Measurements from ENCODE around the gene TMEM98.
A peak's percentile ranks its signal among the peaks of the same experiment; 100 is the strongest.

The TMEM98 gene

GRCh38 chr17:32899236-32900013, 28.5 kb upstream of the TMEM98 start:
- no peak for DNase-seq (ENCODE audit: insufficient read length, low spot score)
- FAIRE-seq: no peak

GRCh38 chr17:32901743-32902142, 26.2 kb upstream of the TMEM98 start:
- DNase-seq (ENCODE audit: insufficient read length, low spot score): no peak
- TF ChIP-seq SPI1 (IDR thresholded peaks at IDR 0.05; ENCODE audit: low read depth, low read length) (no peak), POLR2A (IDR thresholded peaks at IDR 0.05; ENCODE audit: low read depth, low read length) (no peak), PAX5 (IDR thresholded peaks at IDR 0.05; ENCODE audit: insufficient read depth, low read length, severe bottlenecking) (no peak), POLR2AphosphoS5 (IDR thresholded peaks at IDR 0.05; ENCODE audit: low read depth, low read length) (no peak), POU2F2 (IDR thresholded peaks at IDR 0.05; ENCODE audit: low read depth, low read length) (no peak), TAF1 (IDR thresholded peaks at IDR 0.05; ENCODE audit: low read depth, low read length) (no peak)
- no peak for FAIRE-seq

More at GRCh38 chr17:32899236-32900013, 28.5 kb upstream of the TMEM98 start:
- TF ChIP-seq POLR2AphosphoS5 (IDR thresholded peaks at IDR 0.05; ENCODE audit: low read depth, low read length): no peak
- TF ChIP-seq POLR2A (IDR thresholded peaks at IDR 0.05; ENCODE audit: low read depth, low read length): no peak
- TF ChIP-seq TAF1 (IDR thresholded peaks at IDR 0.05; ENCODE audit: low read depth, low read length): no peak
- no peak for TF ChIP-seq POU2F2 (IDR thresholded peaks at IDR 0.05; ENCODE audit: low read depth, low read length)
- TF ChIP-seq SPI1 (IDR thresholded peaks at IDR 0.05; ENCODE audit: low read depth, low read length): no peak
- no peak for TF ChIP-seq PAX5 (IDR thresholded peaks at IDR 0.05; ENCODE audit: insufficient read depth, low read length, severe bottlenecking)

- DNase-seq (ENCODE audit: insufficient read length, low spot score) (no peak), FAIRE-seq (no peak)
- no peak for TF ChIP-seq POLR2AphosphoS5 (IDR thresholded peaks at IDR 0.05; ENCODE audit: low read depth, low read length)
- no peak for TF ChIP-seq POU2F2 (IDR thresholded peaks at IDR 0.05; ENCODE audit: low read depth, low read length)
- TF ChIP-seq POLR2A (IDR thresholded peaks at IDR 0.05; ENCODE audit: low read depth, low read length): no peak
- TF ChIP-seq TAF1 (IDR thresholded peaks at IDR 0.05; ENCODE audit: low read depth, low read length): no peak
- TF ChIP-seq PAX5 (IDR thresholded peaks at IDR 0.05; ENCODE audit: insufficient read depth, low read length, severe bottlenecking): no peak
- TF ChIP-seq SPI1 (IDR thresholded peaks at IDR 0.05; ENCODE audit: low read depth, low read length): no peak
These were observed 23.9 kb upstream of the TMEM98 start for GRCh38 chr17:32903774-32904673.

GRCh38 chr17:32904891-32905290, 23.1 kb upstream of the TMEM98 start:
- DNase-seq (ENCODE audit: insufficient read length, low spot score): no peak
- FAIRE-seq: no peak
- TF ChIP-seq POU2F2 (IDR thresholded peaks at IDR 0.05; ENCODE audit: low read depth, low read length) (no peak), PAX5 (IDR thresholded peaks at IDR 0.05; ENCODE audit: insufficient read depth, low read length, severe bottlenecking) (no peak), POLR2AphosphoS5 (IDR thresholded peaks at IDR 0.05; ENCODE audit: low read depth, low read length) (no peak), SPI1 (IDR thresholded peaks at IDR 0.05; ENCODE audit: low read depth, low read length) (no peak), TAF1 (IDR thresholded peaks at IDR 0.05; ENCODE audit: low read depth, low read length) (no peak), POLR2A (IDR thresholded peaks at IDR 0.05; ENCODE audit: low read depth, low read length) (no peak)

GRCh38 chr17:32907583-32907982, 20.4 kb upstream of the TMEM98 start:
- no peak for DNase-seq (ENCODE audit: insufficient read length, low spot score)
- no peak for TF ChIP-seq SPI1 (IDR thresholded peaks at IDR 0.05; ENCODE audit: low read depth, low read length)
- no peak for TF ChIP-seq POU2F2 (IDR thresholded peaks at IDR 0.05; ENCODE audit: low read depth, low read length)
- no peak for TF ChIP-seq TAF1 (IDR thresholded peaks at IDR 0.05; ENCODE audit: low read depth, low read length)
- no peak for TF ChIP-seq POLR2A (IDR thresholded peaks at IDR 0.05; ENCODE audit: low read depth, low read length)
- TF ChIP-seq POLR2AphosphoS5 (IDR thresholded peaks at IDR 0.05; ENCODE audit: low read depth, low read length): no peak
- no peak for TF ChIP-seq PAX5 (IDR thresholded peaks at IDR 0.05; ENCODE audit: insufficient read depth, low read length, severe bottlenecking)
- FAIRE-seq: no peak

- peak; percentile 94 for FAIRE-seq
These were observed 18.1 kb upstream of the TMEM98 start for GRCh38 chr17:32909787-32910369.

GRCh38 chr17:32910769-32911168, 17.2 kb upstream of the TMEM98 start:
- TF ChIP-seq POLR2AphosphoS5 (IDR thresholded peaks at IDR 0.05; ENCODE audit: low read depth, low read length): no peak
- TF ChIP-seq SPI1 (IDR thresholded peaks at IDR 0.05; ENCODE audit: low read depth, low read length): no peak
- no peak for TF ChIP-seq PAX5 (IDR thresholded peaks at IDR 0.05; ENCODE audit: insufficient read depth, low read length, severe bottlenecking)
- TF ChIP-seq POU2F2 (IDR thresholded peaks at IDR 0.05; ENCODE audit: low read depth, low read length): no peak
- TF ChIP-seq POLR2A (IDR thresholded peaks at IDR 0.05; ENCODE audit: low read depth, low read length): no peak
- TF ChIP-seq TAF1 (IDR thresholded peaks at IDR 0.05; ENCODE audit: low read depth, low read length): no peak
- no peak for DNase-seq (ENCODE audit: insufficient read length, low spot score)
- no peak for FAIRE-seq

More at GRCh38 chr17:32909787-32910369, 18.1 kb upstream of the TMEM98 start:
- DNase-seq (ENCODE audit: insufficient read length, low spot score): peak; percentile 44
- TF ChIP-seq POLR2A (IDR thresholded peaks at IDR 0.05; ENCODE audit: low read depth, low read length) (no peak), TAF1 (IDR thresholded peaks at IDR 0.05; ENCODE audit: low read depth, low read length) (peak; percentile 45; the same call in 1 of the 2 replicates), SPI1 (IDR thresholded peaks at IDR 0.05; ENCODE audit: low read depth, low read length) (0 out of 2 replicates have a peak, but pooled peaks have one; percentile 18), POLR2AphosphoS5 (IDR thresholded peaks at IDR 0.05; ENCODE audit: low read depth, low read length) (no peak), POU2F2 (IDR thresholded peaks at IDR 0.05; ENCODE audit: low read depth, low read length) (no peak), PAX5 (IDR thresholded peaks at IDR 0.05; ENCODE audit: insufficient read depth, low read length, severe bottlenecking) (no peak)

GRCh38 chr17:32912218-32912897, 15.6 kb upstream of the TMEM98 start:
- FAIRE-seq: no peak
- no peak for DNase-seq (ENCODE audit: insufficient read length, low spot score)
- TF ChIP-seq SPI1 (IDR thresholded peaks at IDR 0.05; ENCODE audit: low read depth, low read length) (no peak), POU2F2 (IDR thresholded peaks at IDR 0.05; ENCODE audit: low read depth, low read length) (no peak)

All from GM12891 (cell line).